ENCODE measurements around the gene TMEM72.

DNA sequence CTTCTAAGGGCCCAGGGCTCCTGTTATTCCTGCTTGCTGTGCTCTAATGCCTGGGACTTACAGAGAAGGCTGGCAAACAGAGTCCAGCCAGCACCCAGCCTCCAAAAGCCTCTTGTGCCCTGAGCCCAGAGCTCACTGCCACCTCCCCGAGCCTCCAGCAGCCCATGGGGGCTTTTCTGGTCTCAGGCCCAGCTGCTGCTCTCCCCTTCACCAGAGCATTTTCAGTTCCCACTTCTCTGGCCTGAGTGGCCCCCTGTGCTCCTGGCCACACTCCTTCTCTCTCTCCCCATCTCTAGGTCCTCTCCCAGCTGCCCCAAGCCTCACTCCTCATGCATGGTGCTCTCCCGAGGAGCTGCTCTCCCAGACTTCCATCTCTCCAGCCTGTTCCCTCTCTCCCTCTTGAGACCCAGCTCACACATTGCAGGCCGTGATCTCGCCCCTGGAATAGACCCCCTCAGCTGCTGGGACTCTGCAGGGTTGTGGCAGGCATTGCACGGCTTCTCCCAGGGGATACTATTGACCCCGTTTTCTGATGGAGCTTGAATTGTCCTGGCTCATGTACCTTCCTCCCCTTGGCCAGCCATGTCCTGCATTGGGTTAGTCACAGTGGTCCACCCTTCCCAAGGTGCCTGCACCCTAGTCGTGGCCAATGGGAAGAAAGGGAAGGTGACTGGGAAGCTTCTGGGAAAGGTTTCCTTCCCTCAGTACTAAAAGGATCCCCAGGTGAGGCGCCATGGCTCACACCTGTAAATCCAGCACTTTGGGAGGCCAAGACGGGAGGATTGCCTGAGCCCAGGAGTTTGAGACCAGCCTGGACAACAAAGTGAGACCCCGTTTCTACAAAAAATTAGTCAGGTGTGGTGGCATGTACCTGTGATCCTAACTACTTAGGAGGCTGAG lies 39.4 kb downstream of the TMEM72 start:
- TF ChIP-seq EP300 (IDR thresholded peaks at IDR 0.05) (no peak), CTCF (IDR thresholded peaks at IDR 0.05) (no peak), POLR2A (IDR thresholded peaks at IDR 0.05) (no peak), POLR2AphosphoS5 (IDR thresholded peaks at IDR 0.05) (no peak)
